KMS-11 (cell line): ENCODE results near the gene SLC26A3.

ENCODE experiments used
- H2AFZ ChIP-seq: fragments of 200-600 bp; sonication (generic); 2 replicates; pipeline ENCODE4 v1.6.1; 2016; ENCODE audit warnings: antibody characterized with exemption, mixed run types, low read depth
- H3K27ac ChIP-seq: fragments of 200-600 bp; sonication (generic); 2 replicates; pipeline ENCODE4 v1.6.1; 2016; ENCODE audit warnings: mild to moderate bottlenecking, mixed run types
- H3K27me3 ChIP-seq: fragments of 200-600 bp; sonication (generic); 2 replicates; pipeline ENCODE4 v1.6.1; 2017; ENCODE audit warnings: mild to moderate bottlenecking, low read depth, mixed run types, moderate library complexity; ENCODE audit not compliant: insufficient read depth
- H3K36me3 ChIP-seq: fragments of 200-600 bp; sonication (generic); 2 replicates; pipeline ENCODE4 v1.6.1; 2017; ENCODE audit warnings: mild to moderate bottlenecking, mixed run types; ENCODE audit not compliant: insufficient read depth
- H3K4me1 ChIP-seq: fragments of 200-600 bp; sonication (generic); 2 replicates; pipeline ENCODE4 v1.6.1; 2016; ENCODE audit warnings: mild to moderate bottlenecking, low read depth, mixed run types; ENCODE audit not compliant: poor library complexity, severe bottlenecking
- H3K4me2 ChIP-seq: fragments of 200-600 bp; sonication (generic); 2 replicates; pipeline ENCODE4 v1.7.0; 2016; ENCODE audit warnings: mild to moderate bottlenecking, mixed run types
- H3K4me3 ChIP-seq: fragments of 200-600 bp; sonication (generic); IDR thresholded peaks from 2 replicates; pipeline ENCODE4 v1.6.1; 2017; ENCODE audit warnings: low read depth, low read length, mixed read lengths; ENCODE audit not compliant: insufficient read depth
- H3K79me2 ChIP-seq: fragments of 200-600 bp; sonication (generic); 2 replicates; pipeline ENCODE4 v1.6.1; 2016; ENCODE audit warnings: low read depth, mixed run types; ENCODE audit not compliant: insufficient read depth
- H3K9ac ChIP-seq: fragments of 200-600 bp; sonication (generic); 2 replicates; pipeline ENCODE4 v1.6.1; 2016; ENCODE audit warnings: mild to moderate bottlenecking, mixed run types
- H4K20me1 ChIP-seq: fragments of 200-600 bp; sonication (generic); 2 replicates; pipeline ENCODE4 v1.6.1; 2016; ENCODE audit warnings: mild to moderate bottlenecking, mixed run types; ENCODE audit not compliant: insufficient read depth
- CTCF ChIP-seq: fragments of 200-600 bp; sonication (generic); conservative IDR thresholded peaks from 2 replicates; pipeline ENCODE4 v1.6.1; 2017; ENCODE audit warnings: low read depth, mild to moderate bottlenecking, antibody characterized with exemption, low read length, moderate library complexity, mixed read lengths

The SLC26A3 gene

GRCh38 chr7:107827501-107827900 is 24.5 kb upstream of the SLC26A3 start:
- no peaks in the 10 kb centered on the region for H3K36me3 ChIP-seq
- no peak overlapping the region for H3K27ac ChIP-seq
- H3K79me2 ChIP-seq = no peaks in the 10 kb centered on the region
- H2AFZ ChIP-seq = no peak overlapping the region
- no peak overlapping the region for H3K9ac ChIP-seq
- no peaks in the 10 kb centered on the region for H4K20me1 ChIP-seq
- TF ChIP-seq CTCF = no peak
- no peaks in the 10 kb centered on the region for H3K4me1 ChIP-seq
- no peak overlapping the region for H3K4me3 ChIP-seq
- no peaks in the 10 kb centered on the region for H3K27me3 ChIP-seq
- H3K4me2 ChIP-seq = no peak overlapping the region

- H3K27me3 ChIP-seq = no peaks in the 10 kb centered on the region
- H3K4me3 ChIP-seq = no peak overlapping the region
- H3K9ac ChIP-seq = no peak overlapping the region
- H3K4me1 ChIP-seq = no peaks in the 10 kb centered on the region
- no peak overlapping the region for H2AFZ ChIP-seq
- no peak overlapping the region for H3K4me2 ChIP-seq
- H3K79me2 ChIP-seq = no peaks in the 10 kb centered on the region
- H3K36me3 ChIP-seq = no peaks in the 10 kb centered on the region
- no peaks in the 10 kb centered on the region for H4K20me1 ChIP-seq
- H3K27ac ChIP-seq = no peak overlapping the region
- no peak for TF ChIP-seq CTCF
Observed at GRCh38 chr7:107826451-107826850, 23.4 kb upstream of the SLC26A3 start.

GRCh38 chr7:107824858-107825257 is 21.8 kb upstream of the SLC26A3 start:
- Histone ChIP-seq H3K9ac (no peak overlapping the region), H3K4me1 (no peaks in the 10 kb centered on the region), H3K79me2 (no peaks in the 10 kb centered on the region), H3K4me2 (no peak overlapping the region), H2AFZ (no peak overlapping the region), H3K27ac (no peak overlapping the region), H3K4me3 (no peak overlapping the region), H4K20me1 (no peaks in the 10 kb centered on the region), H3K27me3 (no peaks in the 10 kb centered on the region), H3K36me3 (no peaks in the 10 kb centered on the region)
- no peak for TF ChIP-seq CTCF

GRCh38 chr7:107818622-107819021 is 15.6 kb upstream of the SLC26A3 start:
- H3K4me1 ChIP-seq = no peaks in the 10 kb centered on the region
- H3K4me3 ChIP-seq = no peak overlapping the region
- no peaks in the 10 kb centered on the region for H3K79me2 ChIP-seq
- H3K27me3 ChIP-seq = no peaks in the 10 kb centered on the region
- H3K27ac ChIP-seq = no peak overlapping the region
- H2AFZ ChIP-seq = no peak overlapping the region
- no peak for TF ChIP-seq CTCF
- H3K36me3 ChIP-seq = no peaks in the 10 kb centered on the region
- no peak overlapping the region for H3K9ac ChIP-seq
- H4K20me1 ChIP-seq = no peaks in the 10 kb centered on the region
- no peak overlapping the region for H3K4me2 ChIP-seq
